Right forelimb (tissue), 1 donor: ENCODE data around the gene PITX3.
"Not testable (repeated sequence)": the region's sequence is repeated elsewhere in the genome, so short reads cannot be mapped to it uniquely, and the experiment has no call there.

Experiments
- DNase-seq: peaks from one replicate; pipeline ENCODE4 v3.0.0-alpha.2; 2018

PITX3 gene

DNA sequence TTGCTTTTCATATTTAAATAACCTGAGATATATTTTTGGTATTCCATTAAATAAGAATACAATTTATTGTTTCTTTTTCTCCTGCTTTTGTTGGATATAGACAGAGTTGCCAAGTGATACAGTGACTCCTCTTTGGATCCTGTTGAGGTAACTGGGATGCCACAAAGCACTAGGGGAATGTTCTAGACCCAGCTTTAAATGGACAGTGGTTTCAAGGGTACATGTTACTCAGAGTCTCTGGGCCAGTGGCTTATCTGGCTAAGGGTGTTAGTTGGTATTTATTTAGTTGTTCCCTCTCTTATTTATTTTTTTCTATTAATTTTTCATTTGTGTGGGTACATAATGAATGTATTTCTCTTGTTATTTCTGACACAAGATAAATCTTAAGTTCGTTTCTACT is 13.1 kb upstream of the PITX3 start:
- DNase-seq = no peak

DNA sequence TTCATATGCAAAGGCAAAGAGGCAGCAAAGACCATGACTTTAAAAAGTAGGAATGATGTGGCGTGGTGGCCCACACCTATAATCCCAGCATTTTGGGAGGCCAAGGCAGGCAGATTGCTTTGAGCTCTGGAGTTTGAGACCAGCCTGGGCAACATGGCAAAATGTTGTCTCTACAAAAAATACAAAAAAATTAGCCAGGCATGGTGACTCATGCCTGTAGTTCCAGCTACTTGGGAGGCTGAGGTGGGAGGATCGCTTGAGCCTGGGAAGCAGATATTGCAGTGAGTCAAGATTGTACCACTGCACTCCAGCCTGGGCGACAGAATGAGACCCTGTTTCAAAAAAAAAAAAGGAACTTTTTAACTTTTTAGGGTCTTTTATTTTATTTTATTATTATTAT is 11.2 kb upstream of the PITX3 start:
- not testable (repeated sequence) for DNase-seq

DNA sequence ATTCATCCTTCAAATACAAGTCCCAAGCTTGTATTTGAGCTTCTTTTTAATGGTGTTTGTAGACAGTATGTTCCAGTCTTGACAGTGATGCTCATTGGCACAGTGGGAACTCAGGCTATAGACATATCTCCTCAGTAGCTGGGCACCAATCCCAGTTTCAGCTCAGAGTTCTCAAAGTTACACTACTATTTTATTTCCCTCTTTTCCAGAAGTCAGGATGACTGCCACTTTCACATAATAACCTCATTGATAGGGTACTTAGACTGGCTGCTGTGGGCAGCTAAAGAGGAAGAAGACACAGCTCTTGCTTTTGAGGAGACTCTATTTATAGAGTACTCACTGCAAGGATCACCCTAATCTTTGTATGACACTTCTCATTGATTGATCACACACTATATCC is 6.4 kb upstream of the PITX3 start:
- DNase-seq = no peak

DNA sequence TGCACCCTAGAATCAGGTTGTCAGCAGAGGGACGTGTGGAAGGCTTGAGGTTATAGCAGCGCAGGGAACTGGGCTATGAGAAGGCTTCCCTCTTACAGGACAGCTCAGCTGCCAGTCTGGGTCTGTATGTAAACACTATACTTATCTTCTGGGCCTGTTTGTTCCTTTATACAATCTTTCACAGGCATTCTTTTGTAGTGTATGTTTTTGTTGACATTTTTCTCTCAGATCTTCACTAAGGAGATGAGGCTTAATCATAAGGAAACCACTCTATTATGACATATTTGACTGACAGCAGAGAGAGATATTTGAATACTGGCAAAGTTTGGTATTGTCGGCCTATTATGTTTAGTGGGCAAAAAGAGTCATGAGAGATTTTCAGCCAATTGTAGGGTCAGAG is 4.9 kb upstream of the PITX3 start:
- DNase-seq = no peak

DNA sequence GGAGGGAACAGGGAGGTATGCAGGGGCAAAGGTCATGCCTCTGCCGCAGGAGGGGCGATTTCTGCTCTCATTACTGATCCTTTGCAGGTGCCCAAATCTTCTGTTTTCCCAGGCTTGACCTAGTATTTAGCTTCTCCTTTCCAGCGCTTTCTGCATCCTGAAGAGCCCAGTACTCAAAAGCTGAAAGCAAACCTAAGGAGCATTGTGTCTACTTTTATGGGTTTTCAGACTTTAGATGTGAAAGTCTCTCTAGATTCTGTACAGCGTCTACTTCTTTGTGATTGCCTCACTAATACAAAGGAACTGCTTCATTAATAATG is 4.6 kb upstream of the PITX3 start:
- DNase-seq = no peak

DNA sequence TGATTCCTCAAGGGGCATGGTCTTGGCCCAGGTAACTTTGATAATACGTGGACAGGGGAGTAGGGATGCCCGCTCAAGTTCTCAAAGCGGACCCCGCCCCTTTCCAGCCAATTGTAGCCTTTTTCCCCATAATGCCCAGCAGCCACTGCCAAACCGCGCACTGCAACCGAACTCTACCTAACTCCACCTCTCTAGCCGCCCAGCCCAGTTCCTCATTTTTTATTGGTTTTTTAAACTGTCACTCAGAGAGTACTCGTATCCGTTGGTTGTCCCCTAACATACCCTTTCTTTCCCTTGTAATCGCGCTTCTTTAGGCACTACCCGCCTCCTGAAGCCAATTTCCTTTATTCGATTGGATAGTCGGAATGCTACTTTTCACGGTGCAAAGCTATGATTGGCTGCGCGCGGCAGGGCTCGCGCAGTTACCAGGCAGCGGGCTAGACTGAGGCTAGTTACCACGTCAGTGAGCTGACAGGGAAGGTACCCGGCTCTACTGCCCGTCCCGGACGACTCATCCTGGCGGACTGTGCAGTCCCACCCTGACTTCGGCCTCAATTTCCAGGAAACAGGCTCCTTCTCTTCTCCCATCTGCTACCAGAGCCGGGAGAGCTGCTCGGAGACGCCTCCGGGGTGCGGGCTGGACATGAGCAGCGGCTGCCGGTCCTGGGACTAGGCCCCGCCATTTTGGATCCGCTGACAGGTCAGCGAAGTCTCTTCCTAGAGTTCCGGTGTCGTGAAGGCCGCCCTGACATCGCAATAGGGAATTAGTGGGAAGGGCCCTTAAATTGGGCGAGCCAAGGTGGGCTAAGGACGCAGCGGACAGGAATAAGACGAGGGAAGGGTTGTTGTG is 4.0 kb upstream of the PITX3 start, which contains the start of gene GBF1:
TSS of gene GBF1 (plus strand) at position 451 of the 850 bp plus-strand sequence. CDS start 13,407 bp downstream, outside the sequence.
- DNase-seq = peak; percentile 92

DNA sequence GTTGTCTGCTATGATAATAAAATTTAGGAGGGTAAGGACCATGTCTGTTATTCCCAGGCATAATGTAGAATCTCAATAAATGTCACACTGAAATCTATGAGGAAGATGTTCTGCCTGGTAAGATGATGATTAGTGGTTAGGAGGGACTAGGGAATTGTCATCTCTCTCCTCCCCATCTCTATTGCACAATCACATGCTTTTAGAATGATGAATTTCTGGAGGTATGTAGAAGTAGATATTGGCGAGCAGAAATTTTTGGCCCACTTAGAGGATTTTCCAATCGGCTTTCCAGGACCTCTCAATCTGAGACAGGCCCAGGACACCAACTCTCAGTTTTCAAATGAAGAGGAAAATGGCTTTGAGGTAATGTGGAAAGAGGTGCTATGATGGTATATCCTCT is 2.0 kb upstream of the PITX3 start:
- no peak for DNase-seq

DNA sequence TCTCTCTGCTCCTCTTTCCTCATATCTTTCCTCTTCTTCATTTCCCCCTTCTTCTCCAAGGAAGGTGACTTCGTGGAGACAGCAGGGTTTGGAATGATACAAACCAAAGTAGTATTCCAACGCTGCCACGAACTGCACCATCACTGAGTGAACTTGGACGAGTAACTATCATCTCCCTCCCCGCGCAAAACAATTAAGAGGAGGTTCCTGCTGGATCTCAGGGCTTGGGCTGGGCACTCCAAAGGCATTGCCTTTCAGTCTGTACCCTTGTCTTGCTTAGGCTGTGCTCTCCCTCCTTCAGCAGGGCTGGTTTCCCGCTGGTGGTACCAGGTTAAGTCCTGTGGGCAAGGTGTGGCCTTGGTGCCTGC is 790 bp upstream of the PITX3 start:
- no peak for DNase-seq

DNA sequence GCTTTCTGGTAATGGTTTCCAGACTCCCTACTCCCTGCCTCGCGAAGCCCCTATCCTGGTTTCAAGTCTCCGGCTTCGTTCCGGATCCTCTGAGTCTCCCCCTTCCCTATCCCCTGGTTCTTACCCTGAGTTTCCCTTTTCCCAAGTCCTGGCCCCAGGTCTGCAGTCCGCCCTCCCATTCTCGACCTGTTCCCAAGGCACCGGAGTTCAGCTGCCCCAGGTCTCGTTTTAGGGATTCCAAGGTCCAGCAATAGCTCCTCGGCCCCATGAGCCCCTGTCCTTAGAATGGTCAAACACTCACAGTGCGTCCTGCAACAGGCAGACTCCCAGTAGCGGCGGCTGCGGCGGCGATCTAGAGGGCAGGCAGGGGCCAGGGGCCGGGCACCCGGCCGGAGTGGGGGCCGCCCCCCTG is 274 bp downstream of the PITX3 start:
- DNase-seq = no peak

DNA sequence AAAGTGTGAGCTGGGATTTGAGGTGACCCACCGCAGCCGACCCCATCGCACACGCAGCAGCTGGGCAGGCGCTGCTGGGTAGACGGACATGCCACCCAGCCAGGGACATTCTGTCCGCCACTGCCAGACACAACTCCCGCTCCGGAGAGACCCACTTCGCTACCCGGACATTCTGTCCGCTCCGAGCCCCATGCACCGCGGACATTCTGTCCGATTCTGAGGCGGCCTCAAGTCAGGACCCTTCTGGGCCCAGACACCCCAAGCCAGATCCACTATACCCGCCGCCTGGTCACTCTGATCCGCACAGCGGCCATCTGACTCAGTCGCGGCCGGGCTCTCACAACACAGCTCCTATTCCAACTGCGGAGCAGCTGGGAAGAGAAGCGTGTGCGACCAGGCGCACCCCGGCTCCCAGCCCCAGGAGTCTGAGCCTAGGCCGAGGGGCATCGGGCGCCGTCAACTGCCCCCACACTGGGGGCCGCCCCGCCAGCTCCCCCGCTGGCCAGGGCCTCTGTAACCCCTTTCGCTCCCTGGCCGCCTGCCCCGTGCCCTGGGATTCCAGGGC is 763 bp downstream of the PITX3 start:
- no peak for DNase-seq

DNA sequence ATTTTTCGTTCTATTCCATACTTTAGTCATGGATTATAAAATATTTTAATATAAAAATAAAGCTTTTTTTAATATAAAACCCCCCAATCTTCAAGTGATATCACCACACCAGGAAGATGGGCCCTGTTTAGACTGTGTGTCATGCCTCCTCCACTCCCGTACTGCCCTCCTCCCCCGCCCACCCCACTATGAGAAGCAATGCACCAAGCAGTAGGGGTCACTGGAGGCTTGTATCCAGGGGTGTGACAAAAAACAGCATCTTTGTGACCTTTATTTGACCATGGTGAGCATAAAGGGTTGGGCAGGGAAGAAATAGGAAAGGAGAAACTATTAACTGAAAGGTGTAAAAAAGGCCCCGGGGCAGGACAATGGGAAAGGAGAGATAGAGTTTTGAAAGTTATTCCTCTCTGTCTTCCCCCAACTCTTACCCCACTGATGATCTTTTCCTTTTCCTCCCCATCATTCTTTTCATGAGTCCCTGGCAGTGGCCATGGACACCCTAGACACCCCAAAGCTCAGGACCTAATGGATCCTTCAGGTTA is 3.5 kb downstream of the PITX3 start:
- DNase-seq = no peak

DNA sequence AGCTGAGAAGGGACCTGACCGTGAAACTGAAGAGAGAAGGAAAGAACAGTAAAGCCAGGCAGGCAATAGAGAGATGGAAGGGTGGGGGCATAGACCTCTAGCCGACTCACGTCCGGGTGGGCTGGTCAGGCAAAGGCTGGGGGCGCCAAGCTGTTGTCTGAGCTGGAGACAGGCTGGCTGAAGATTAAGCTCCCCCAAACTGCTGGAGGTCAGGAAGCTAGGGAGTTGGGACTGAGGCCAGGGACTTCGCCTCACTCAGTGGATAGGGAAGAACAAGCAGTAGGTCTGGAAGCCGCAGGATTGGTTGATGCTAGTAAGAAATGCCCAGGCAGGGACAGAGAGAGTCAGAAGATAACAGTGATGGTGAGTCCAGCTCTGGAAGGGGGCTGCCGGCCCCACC is 5.3 kb downstream of the PITX3 start:
- DNase-seq = no peak

DNA sequence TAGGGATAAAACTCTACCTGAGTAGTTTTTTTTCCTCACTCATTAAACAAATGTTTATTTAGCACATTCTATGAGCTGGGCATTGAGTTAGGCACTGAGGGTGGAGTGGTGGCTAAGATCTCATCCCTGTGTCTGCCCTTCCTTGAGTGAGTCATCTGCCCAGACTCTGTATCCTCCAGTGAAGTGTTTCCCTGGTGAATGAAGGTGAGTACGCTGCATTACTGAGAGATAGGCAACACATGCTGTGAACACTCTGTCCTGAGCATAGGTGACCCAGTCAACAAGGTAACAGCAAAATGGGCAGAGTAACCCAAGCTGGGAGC is 5.8 kb downstream of the PITX3 start:
- DNase-seq = no peak

DNA sequence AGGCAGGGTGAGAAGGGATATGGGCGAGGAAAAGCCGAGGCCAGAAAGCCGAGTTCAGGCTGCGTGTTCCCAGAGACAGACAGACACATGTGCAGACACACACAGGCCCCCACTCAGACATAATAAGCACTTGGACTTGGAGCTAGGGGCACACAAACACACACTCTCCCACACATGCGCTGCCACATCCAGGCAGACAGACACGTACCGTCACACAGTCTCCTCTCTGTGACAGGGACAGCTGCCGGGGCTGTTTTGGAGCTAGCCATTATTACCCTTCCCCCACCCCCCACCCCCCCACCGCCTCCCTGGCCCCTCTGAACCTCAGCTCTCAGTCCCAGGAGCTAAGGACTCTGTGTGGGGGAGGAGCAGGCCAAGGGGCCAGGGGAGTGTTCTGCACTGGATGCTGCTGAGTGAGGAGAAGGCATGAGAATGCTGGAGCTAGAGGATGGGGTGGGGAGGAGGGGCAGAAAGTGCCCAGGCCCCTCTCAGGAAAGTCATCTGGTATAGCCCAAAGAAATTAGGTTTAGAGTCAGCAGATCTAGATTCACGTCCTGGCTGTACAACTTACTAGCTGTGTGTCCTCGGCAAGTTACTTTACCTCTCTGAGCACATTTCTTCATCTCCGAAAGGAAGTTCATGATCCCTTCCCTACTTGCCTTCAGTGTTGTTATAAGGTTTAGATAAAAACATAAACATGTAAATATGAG is 6.3 kb downstream of the PITX3 start:
- DNase-seq = peak; percentile 58

DNA sequence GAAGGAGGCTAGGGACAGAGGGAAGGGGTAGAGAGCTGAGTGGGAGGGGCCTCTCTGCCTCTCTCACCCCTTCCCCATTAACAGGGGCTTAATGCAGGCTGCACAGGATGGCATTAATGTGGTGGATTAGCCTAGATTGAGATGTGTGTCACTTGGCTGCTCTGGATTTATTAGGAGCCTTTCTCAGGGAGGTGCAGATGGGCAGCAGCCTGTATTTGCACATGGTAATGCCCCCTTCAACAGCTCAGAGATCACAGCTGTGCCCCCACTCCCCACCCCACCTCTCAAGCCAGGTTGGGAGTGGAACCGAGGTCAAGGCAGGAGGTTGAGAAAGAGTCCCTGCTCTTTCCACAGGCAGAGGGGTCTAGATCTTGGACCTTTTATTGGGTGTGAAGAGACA is 7.3 kb downstream of the PITX3 start:
- no peak for DNase-seq

DNA sequence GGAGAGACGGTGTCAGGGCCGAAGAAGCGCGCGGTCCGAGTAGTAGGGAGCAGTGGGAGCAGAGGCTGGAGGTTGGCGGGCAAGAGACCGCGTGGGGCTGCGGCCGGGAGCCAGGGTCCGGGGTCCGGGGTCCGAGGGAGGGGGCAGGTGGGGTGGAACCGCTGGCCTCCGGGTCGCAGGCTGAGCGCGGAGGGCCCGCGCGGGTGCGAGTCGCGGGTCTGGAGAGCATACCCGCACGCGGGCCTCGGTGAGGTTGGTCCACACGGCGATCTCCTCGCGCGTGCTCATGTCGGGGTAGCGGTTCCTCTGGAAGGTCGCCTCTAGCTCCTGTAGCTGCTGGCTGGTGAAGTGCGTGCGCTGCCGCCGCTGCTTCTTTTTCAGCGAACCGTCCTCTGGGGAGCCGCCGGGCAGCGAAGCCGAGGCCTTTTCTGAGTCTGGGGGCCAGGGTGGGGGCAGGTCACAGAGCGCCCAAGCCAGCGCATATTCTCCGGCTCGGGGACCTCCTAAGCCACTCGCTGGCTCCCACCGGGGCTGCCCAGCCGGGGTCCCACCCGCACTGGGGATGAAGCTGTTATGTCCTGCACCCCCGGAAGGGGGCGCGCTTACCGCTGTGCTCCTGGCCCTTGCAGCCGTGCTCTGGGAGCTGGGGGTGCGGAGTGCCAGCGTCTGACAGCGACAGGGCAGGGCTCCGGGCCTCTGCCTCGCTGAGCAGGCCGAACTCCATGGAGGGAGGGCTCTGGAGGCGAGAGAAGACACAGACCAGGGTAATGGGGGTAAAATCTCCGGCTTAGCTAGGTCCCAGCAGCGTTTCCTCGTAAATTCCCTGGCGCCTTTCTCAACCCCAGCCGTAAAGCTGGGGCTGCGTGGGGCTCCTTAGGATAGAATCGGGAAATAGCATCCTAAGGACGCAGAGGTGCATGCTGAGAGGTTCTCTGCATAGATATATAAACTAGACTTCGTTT is 9.7 kb downstream of the PITX3 start:
- DNase-seq = no peak

DNA sequence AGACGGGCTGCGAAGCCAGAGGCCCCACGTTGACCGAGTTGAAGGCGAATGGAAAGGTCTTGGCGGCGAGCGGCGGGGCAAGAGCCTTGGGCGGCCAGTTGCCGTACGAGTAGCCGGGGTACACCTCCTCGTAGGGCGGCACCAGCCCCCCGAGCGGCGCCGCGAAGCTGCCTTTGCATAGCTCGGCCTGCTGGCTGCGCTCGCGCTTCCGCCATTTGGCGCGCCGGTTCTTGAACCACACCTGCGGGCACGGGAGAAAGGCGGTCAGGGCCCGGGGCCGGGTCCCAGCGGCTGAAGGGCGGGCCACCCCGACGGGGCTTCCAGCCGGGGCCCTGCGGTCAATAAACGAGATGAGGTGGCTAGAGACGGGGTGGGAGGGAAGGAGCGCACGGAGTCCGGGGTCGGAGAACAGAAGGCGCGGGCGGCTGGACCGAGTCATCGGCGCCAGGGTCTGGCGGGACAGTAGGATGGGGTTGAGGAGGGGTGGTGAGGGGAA is 10.4 kb downstream of the PITX3 start:
- DNase-seq = no peak

DNA sequence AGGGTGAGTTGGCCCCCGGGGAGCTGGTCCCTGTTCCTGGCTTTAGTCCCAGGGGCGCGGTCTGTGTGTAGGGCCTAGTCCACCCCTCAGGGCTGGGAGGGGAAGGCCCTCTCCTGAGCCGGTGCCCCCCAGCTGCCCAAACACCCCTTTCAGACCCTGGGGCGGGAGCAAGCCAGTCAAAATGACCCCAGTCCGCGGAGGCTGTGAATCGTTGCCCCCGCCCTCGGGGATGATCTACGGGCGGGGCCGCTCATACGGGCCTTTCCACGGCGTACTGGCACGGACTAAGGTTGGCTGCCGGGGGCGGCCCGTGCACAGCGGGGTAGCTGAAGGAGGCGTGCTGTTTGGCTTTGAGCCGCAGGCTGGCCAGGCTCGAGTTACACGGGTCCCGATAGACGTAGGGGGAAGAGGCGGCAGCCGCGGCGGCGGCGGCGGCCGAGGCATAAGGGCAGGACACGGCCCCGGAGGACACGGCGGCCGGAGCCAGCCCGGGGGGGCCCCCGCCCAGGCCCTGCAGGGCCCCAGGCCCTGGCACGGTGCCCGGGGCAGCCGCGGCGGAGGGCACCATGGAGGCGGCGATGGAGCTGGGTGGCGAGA is 10.9 kb downstream of the PITX3 start:
- peak; percentile 76 for DNase-seq

DNA sequence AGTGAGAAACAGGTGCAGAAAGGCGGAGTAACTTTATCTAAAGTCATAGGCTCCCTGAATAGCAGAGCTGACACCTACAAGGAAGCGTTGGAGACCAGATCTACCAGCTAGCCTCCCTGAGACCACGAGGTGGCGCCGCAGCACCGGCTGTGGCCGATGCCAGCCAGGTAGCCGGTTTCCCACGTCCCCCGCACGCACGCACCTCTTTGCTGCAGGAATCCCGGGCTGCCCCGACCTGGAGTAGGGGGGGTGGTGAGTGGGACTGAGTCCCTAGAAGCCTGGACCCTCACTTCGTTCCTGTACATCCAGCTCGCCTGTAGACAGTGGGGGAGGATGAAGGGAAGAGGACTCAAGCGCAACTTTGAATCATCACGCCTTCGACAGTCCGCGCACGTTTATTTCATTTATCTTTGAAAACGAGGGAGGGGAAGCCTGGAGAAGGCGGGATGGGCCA is 11.5 kb downstream of the PITX3 start:
- DNase-seq = peak; percentile 89

DNA sequence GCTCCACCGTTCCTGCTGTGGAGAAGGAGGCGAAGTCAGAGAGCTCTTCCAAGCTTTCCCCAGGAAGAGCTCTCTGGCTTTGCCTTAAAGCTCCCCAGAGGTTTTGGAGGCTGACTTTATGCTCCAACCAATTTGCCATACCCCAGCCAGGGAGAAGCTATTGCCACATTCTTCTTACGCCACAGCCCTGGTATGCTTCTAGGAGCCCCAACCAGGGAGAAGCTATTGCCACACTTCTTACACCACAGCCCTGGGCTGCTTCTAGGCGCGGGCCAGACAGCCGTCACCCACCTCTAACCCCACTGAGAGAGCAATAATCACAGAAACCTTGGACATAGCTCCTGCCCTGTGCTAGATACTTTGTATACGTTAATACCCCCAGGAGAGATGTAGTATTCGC is 14.3 kb downstream of the PITX3 start:
- DNase-seq = no peak

DNA sequence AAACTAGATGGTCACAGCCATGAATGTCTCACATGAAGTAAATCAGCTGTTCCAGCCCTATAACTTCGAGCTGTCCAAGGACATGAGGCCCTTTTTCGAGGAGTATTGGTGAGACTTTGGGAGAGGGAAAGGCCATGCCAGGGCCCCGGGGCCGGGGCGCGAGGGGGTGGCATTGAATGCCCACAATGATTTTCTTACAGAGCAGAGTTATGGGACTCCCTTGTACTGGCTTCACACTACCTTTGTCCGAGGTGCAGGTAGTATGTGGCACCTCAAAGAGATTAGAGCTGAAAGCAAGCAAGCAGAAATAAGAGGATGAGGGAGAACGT is 14.8 kb downstream of the PITX3 start:
- DNase-seq = no peak
